GM19395 (cell line): ENCODE results near the gene TBC1D1.

ENCODE experiments used
- ATAC-seq: cut with Tn5 transposase; IDR thresholded peaks from one replicate; pipeline ENCODE4 v1.9.1; 2021; ENCODE audit warnings: mild to moderate bottlenecking, moderate library complexity; ENCODE audit not compliant: unreplicated experiment

TBC1D1 gene

DNA sequence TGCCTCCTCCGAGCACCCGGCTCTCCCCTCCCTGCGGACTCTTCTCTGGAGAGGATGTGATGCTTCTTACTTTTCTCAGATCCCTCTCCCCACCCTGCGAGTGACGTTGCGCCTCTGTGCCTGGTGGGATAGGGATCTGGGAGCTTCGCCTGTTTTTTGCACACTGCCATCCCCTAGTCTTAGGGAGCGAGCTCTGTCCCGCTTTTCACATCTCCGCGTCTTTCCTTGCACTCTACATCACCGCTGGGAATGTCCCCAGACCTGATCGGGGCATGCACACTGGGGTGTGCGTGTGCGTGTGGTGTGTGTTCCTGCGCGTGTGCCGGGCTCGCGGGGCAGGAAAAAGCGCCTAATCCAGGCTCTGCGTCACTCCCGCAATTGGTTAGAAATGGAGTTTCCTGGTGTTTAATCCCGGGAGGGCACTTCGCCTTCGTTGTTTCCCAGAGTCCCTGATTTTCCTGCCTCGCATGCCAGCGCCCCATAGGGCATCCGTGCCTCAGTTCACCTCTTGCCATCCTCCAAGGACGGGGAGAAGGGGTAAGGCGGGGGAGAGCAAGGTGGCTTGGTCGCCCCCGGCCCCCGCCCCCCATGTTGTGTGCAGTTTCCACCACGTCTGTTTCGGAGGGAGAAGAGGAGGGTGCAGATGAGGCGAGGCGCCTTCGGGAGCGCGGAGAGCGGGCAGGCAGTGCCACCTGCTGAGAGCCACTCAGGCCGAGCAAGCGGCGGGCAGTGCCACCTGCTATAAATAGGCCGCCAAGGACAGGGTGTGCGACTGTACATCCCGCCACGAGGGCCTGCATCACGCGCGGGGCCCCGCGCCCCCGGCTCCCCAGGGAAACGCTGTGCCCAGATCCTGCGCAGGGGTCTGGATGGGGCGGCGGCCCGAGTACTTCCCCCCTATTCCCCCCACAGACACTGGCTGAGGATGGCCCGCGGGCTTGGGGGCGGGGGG lies 759 bp upstream of the TBC1D1 start:
- peak; percentile 4 for ATAC-seq

GRCh38 chr4:37891260-37892159 lies 626 bp downstream of the TBC1D1 start:
- peak; percentile 67 for ATAC-seq

- peak; percentile 57 for ATAC-seq
These were observed 1.8 kb downstream of the TBC1D1 start for GRCh38 chr4:37892641-37893040.

GRCh38 chr4:37893164-37893563 lies 2.3 kb downstream of the TBC1D1 start:
- no peak for ATAC-seq

DNA sequence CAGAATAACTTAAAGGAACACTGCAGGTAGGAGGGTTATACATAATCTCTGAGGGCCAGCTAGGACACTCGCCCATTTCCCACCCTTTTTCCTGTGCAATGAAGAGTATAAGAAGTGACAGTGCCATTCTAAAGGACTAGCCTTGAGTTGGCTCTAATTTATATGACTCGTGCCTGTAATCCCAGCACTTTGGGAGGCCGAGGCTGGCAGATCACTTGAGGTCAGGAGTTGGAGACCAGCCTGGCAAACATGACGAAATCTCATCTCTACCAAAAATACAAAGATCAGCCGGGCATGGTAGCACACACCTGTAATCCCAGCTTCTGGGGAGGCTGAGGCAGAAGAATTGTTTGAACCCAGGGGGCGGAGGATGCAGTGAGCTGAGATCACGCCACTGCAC lies 4.4 kb downstream of the TBC1D1 start:
- no peak for ATAC-seq

DNA sequence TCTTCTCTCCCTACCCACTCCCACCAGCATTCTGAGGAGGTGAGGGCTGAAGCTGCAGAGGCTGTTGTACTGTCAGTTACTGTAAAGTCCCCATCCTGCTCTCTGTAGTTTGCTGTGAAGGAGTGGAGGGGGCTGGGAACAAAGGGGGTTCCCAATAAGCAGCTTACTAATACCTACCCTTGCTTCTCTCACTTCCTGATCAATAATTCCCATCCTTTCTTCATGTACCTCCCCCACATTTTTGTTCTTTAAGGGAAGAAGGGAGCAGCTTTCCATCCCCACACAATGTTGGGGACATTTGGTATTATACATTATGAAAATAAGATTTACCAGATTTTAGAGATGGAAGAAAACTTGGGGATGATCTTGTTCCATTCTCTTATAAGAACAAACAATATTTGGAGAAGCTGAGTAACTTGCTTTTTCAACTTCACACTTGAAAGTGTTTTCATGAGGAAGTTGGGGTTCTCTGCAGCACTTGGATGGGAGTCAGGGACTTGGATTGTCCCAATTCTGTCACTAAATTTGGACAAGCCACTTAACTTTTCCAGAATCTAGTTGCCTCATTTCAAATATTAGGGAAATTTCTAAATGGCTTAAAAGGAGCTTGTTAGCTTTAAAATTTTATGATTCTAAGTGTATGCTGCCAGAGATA lies 5.4 kb downstream of the TBC1D1 start:
- no peak for ATAC-seq

- ATAC-seq: no peak
These were observed 11.3 kb downstream of the TBC1D1 start for GRCh38 chr4:37902212-37902611.

DNA sequence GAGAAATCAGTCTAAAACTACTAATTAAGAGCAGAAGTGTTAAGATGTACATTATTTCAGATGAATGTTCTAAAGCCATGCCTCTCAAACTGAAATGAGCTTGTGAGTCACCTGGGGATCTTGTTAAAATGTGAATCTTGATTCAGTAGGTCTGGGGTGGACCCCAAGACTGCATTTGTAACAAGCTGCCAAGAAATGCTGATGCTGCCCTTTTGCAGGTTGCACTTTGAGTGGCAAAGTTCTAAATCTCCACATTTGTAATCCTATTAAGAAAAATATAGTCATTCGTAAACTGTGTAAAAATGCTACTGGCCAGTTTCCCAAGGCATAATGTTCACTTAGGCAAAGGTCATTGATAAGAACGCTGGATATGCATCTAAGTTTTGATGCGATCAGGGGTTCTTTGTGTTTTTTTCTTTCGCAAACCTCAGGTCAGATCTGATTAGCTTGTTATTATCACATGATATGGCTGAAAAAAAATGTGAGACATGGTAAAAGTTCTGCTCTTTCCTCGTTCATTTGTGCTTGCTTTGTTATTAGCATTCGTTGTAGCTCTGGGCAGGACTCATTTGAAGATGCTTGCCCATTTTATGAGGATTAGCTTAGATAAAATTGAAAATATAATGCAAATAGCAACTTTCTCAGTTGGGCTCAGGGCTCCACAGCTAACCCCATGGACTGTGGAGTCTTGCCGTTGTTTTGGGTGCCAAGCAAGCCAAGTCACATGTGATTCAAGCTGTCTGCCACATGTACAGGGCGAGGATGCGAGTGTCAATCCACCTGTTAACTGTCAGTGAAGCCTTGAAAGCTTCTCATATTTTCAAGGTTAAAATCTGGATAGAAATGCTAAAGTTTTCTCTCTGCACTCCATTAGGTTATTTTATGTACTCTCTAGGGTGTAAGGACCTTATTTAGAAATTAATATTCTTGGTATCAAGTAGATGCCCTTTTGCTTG lies 12.1 kb downstream of the TBC1D1 start:
- ATAC-seq: no peak

GRCh38 chr4:37903901-37904300 lies 13.0 kb downstream of the TBC1D1 start:
- no peak for ATAC-seq

GRCh38 chr4:37904824-37905223 lies 13.9 kb downstream of the TBC1D1 start:
- ATAC-seq: no peak

- ATAC-seq: no peak
These were observed 14.8 kb downstream of the TBC1D1 start for GRCh38 chr4:37905533-37906169.

GRCh38 chr4:37908488-37909331 lies 17.8 kb downstream of the TBC1D1 start:
- ATAC-seq: no peak

GRCh38 chr4:37909332-37910090 lies 18.6 kb downstream of the TBC1D1 start:
- ATAC-seq: no peak

DNA sequence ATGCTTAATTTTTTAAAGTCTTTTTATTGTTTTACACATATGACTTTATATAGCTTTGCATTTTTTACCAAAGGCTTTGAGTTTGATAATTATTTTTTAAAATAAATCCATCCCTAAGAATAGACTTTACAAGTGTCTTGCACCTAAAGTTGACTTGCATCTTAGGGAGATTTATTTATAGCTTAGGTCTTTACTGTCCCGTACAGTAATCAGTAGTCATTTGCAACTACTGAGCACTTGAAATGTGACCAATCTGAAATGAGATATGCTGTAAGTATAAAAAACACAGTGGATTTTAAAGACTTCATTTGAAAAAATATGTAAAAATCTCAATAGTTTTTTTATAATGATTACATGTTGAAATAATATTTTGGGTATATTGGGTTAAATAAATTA lies 19.2 kb downstream of the TBC1D1 start:
- no peak for ATAC-seq

- no peak for ATAC-seq
These were observed 23.7 kb downstream of the TBC1D1 start for GRCh38 chr4:37914539-37914938.

DNA sequence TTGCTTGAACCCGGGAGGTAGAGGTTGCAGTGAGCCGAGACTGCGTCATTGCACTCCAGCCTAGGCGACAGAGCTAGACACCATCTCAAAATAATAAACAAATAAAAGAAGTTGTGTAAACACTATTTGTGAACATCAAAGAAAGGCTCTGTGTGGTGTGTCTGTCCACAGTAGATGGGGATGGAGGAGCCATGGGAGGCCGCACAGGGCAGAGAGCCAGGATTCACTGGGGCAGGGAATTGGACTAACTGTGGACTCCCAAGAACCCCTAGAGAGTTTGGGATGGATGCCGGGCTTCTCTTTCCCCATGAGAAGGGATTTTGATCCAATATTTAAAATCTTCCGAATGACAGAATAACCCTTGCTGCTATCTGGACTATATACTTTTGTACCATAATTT lies 26.5 kb downstream of the TBC1D1 start:
- no peak for ATAC-seq

GRCh38 chr4:37918653-37919052 lies 27.8 kb downstream of the TBC1D1 start:
- no peak for ATAC-seq

GRCh38 chr4:37922328-37922727 lies 31.4 kb downstream of the TBC1D1 start:
- no peak for ATAC-seq
